Fibroblast of lung (primary cell): ENCODE measurements around the gene DCLK2. TPM values are rescaled to one million over a fixed set of nuclear protein-coding genes. Genes with fewer than 3 reads are reported as not detected.
A peak's percentile ranks its signal among the peaks of the same experiment; 100 is the strongest.

ENCODE experiments used
- DNase-seq, 2 donors: peaks; one replicate each; pipeline versions ENCODE4 v3.0.0 to v3.0.0-alpha.2; 2010; ENCODE audit warnings: low read depth in 2 of 2
- H2AFZ ChIP-seq: 2 replicates; pipeline ENCODE4 v1.5.1; 2012; ENCODE audit warnings: low read length, control low read depth, inconsistent platforms
- H3K27ac ChIP-seq: 2 replicates; pipeline ENCODE4 v1.5.1; 2011; ENCODE audit warnings: low read length, control low read depth; ENCODE audit not compliant: insufficient read depth
- H3K27me3 ChIP-seq: 2 replicates; pipeline ENCODE4 v1.5.1; 2011; ENCODE audit warnings: mild to moderate bottlenecking, low read length; ENCODE audit not compliant: control insufficient read depth, insufficient read depth
- H3K36me3 ChIP-seq: 2 replicates; pipeline ENCODE4 v1.5.1; 2011; ENCODE audit warnings: low read length; ENCODE audit not compliant: control insufficient read depth, insufficient read depth
- H3K4me1 ChIP-seq: 2 replicates; pipeline ENCODE4 v1.5.1; 2011; ENCODE audit warnings: low read length; ENCODE audit not compliant: control insufficient read depth, insufficient read depth; ENCODE audit errors: extremely low read depth
- H3K4me2 ChIP-seq: 2 replicates; pipeline ENCODE4 v1.5.1; 2011; ENCODE audit warnings: low read length, control low read depth; ENCODE audit not compliant: insufficient read depth; ENCODE audit errors: extremely low read depth
- H3K4me3 ChIP-seq, 4 experiments: fragments of 200-600 bp in 1 of 4; sonication (generic) in 1 of 4; replicated peaks in 1 of 4; 2 replicates each; pipeline ENCODE4 v1.5.1; 2011 to 2016; ENCODE audit warnings: low read length in 4 of 4, low read depth in 3 of 4, mild to moderate bottlenecking in 3 of 4, control low read depth in 2 of 4, inconsistent platforms in 1 of 4, mixed read lengths in 1 of 4; ENCODE audit not compliant: insufficient read depth in 1 of 4; ENCODE audit errors: control extremely low read depth in 1 of 4
- H3K79me2 ChIP-seq: 2 replicates; pipeline ENCODE4 v1.5.1; 2012; ENCODE audit warnings: mild to moderate bottlenecking, low read length, inconsistent platforms; ENCODE audit not compliant: control insufficient read depth, insufficient read depth
- H3K9ac ChIP-seq: 2 replicates; pipeline ENCODE4 v1.5.1; 2011; ENCODE audit warnings: mild to moderate bottlenecking, low read length, control low read depth; ENCODE audit not compliant: insufficient read depth
- H3K9me3 ChIP-seq: 2 replicates; pipeline ENCODE4 v1.5.1; 2012; ENCODE audit warnings: low read depth, low read length; ENCODE audit not compliant: control insufficient read depth, insufficient read depth
- H4K20me1 ChIP-seq: 2 replicates; pipeline ENCODE4 v1.5.1; 2011; ENCODE audit warnings: low read length; ENCODE audit not compliant: control insufficient read depth, insufficient read depth; ENCODE audit errors: extremely low read depth
- EZH2 ChIP-seq: IDR thresholded peaks from 2 replicates; pipeline ENCODE4 v1.5.1; 2012; ENCODE audit warnings: low read length, control low read depth, mild to moderate bottlenecking; ENCODE audit errors: missing control alignments
- polyA minus RNA-seq: library from RNA; depleted of rRNA, polyadenylated mRNA; stranded (reverse); fragments of >200 nt; gene quantifications from 2 replicates; pipeline ENCODE4 v1.2.3, GENCODE V29; 2011; ENCODE audit warnings: low replicate concordance
- polyA plus RNA-seq, 2 donors: library from polyadenylated mRNA; depleted of rRNA in 1 of 2; stranded (reverse) in 1 of 2; unstranded in 1 of 2; fragments of >200 nt; gene quantifications; 2 replicates each; pipeline ENCODE4 v1.2.1, GENCODE V29; 2011 to 2012; ENCODE audit warnings: missing spikeins in 1 of 2
- total RNA-seq: library from RNA; depleted of rRNA; stranded (reverse); fragments of >200 nt; gene quantifications from 2 replicates; pipeline ENCODE4 v1.2.1, GENCODE V29; 2014
- TF ChIP-seq, protein P1 (sequence below), 2 donors: IDR thresholded peaks in 1 of 2; conservative IDR thresholded peaks in 1 of 2; 1 replicate in 1 of 2; 2 replicates in 1 of 2; pipeline ENCODE4 v1.5.1; 2011 to 2012; ENCODE audit warnings: low read length in 2 of 2, control low read depth in 1 of 2, inconsistent platforms in 1 of 2, low read depth in 1 of 2, mild to moderate bottlenecking in 1 of 2

Gene DCLK2
- 3.1 and 14.0 TPM in 2 replicates for total RNA-seq
- 3.8 and 5.1 TPM in 2 replicates for polyA plus RNA-seq
- 2.8 and 4.1 TPM in 2 replicates for polyA plus RNA-seq (2012)
- polyA minus RNA-seq: 2.1 and 5.4 TPM in 2 replicates

DNA sequence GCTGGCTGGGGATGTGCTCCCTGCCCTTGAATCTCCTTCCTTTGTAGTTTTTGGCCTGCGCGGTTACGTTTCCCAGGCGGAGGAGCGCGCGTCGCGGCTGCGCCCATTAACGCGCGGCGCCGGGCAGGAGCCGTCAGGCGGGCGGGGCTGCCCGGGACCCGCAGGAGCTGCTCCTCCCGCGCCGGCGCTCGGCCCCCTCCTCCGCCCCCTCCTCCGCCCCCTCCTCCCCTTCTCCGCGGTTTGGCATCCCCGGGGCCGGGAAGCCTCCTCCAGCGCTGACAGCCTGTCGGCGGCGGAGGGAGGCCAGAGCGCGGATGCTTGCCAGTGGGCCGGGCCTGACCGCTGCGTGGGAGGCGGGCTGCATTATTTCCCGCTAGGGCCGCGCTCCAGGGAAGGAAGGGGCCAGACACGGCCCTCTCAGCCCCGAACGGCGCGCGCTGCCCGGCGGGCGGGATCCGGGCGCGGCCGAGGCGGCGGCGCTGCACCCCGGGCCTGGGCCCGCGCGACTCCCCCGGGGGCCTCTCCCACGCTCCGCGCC, at the start of gene DCLK2:
TSS of gene DCLK2 (plus strand) at position 405 of the 538 bp plus-strand sequence. CDS start 583 bp downstream, outside the sequence.
- TF ChIP-seq, protein P1, sequence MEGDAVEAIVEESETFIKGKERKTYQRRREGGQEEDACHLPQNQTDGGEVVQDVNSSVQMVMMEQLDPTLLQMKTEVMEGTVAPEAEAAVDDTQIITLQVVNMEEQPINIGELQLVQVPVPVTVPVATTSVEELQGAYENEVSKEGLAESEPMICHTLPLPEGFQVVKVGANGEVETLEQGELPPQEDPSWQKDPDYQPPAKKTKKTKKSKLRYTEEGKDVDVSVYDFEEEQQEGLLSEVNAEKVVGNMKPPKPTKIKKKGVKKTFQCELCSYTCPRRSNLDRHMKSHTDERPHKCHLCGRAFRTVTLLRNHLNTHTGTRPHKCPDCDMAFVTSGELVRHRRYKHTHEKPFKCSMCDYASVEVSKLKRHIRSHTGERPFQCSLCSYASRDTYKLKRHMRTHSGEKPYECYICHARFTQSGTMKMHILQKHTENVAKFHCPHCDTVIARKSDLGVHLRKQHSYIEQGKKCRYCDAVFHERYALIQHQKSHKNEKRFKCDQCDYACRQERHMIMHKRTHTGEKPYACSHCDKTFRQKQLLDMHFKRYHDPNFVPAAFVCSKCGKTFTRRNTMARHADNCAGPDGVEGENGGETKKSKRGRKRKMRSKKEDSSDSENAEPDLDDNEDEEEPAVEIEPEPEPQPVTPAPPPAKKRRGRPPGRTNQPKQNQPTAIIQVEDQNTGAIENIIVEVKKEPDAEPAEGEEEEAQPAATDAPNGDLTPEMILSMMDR (conservative IDR thresholded peaks at IDR 0.05 in 1 of 2, IDR thresholded peaks at IDR 0.05 in 1 of 2; ENCODE audit: low read depth in 1 of 2, low read length in 2 of 2): no peak
- TF ChIP-seq EZH2: no peak
- peak within 1 kb of the TSS; percentile 87 for H3K4me2 ChIP-seq
- H3K9ac ChIP-seq: peak within 1 kb of the TSS; percentile 69
- peaks cover 21% of the 10 kb centered on the region for H3K79me2 ChIP-seq
- peak; percentile 84 to 95 for DNase-seq
- H3K27ac ChIP-seq: peak within 1 kb of the TSS; percentile 67
- no peaks in the 10 kb centered on the region for H3K27me3 ChIP-seq
- H2AFZ ChIP-seq: peak within 1 kb of the TSS; percentile 86
- no peaks in the 10 kb centered on the region for H3K36me3 ChIP-seq
- no peaks in the 10 kb centered on the region for H3K4me1 ChIP-seq
- H3K9me3 ChIP-seq: no peaks in the 10 kb centered on the region
- no peaks in the 10 kb centered on the region for H4K20me1 ChIP-seq
- H3K4me3 ChIP-seq: peak within 1 kb of the TSS; percentile 60 to 90 (median 80)

DNA sequence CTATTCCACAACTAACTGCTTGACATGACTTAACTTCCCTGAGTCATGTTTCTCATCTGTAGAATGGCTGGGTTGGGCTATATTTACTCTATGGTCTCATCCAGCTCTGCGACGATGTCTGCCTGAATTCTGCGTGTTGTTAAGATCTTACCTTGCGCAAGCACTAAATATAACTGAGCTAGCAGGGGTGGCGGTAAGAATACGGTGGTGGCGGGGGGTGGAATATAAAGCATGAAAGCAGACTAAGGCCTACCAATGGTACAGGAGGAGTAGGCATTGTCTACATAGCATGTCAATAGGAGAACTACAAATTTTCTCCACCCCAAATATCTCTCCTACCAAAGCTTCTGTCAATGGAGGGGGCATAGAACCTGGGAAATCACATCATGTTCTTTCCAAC, 45.7 kb upstream of the DCLK2 start:
- H3K4me1 ChIP-seq: no peaks in the 10 kb centered on the region
- no peak for TF ChIP-seq EZH2
- TF ChIP-seq, protein P1 (conservative IDR thresholded peaks at IDR 0.05 in 1 of 2, IDR thresholded peaks at IDR 0.05 in 1 of 2; ENCODE audit: low read depth in 1 of 2, low read length in 2 of 2): no peak
- no peak for DNase-seq

DNA sequence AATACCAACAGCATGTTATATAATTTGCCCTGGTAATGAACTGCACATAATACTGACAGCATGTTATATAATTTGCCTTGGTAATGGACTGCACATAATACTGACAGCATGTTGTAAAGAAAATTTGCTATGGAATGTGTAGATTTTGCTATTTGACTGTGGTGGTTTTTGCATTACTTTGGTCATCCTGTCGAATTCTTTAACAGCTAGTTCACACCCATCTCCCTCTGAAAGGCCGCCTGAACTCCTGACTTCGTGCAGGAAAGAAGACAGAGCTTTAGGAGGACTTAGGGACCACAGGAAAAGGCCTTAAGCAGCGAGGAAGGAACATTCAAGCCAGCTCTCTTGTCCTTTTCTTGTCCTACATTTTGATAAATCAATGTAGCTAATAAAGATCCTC, 45.2 kb upstream of the DCLK2 start:
- no peaks in the 10 kb centered on the region for H3K9me3 ChIP-seq
- no peak overlapping the region for H2AFZ ChIP-seq
- H3K36me3 ChIP-seq: no peaks in the 10 kb centered on the region
- no peaks in the 10 kb centered on the region for H3K27me3 ChIP-seq
- H3K27ac ChIP-seq: no peak overlapping the region
- peak in 1 of 2 donors; percentile 51 for DNase-seq
- no peaks in the 10 kb centered on the region for H4K20me1 ChIP-seq
- TF ChIP-seq EZH2: no peak
- TF ChIP-seq, protein P1 (conservative IDR thresholded peaks at IDR 0.05 in 1 of 2, IDR thresholded peaks at IDR 0.05 in 1 of 2; ENCODE audit: low read depth in 1 of 2, low read length in 2 of 2): no peak
- no peak overlapping the region for H3K9ac ChIP-seq
- H3K79me2 ChIP-seq: no peaks in the 10 kb centered on the region
- H3K4me2 ChIP-seq: no peak overlapping the region
- no peak overlapping the region for H3K4me3 ChIP-seq
- no peaks in the 10 kb centered on the region for H3K4me1 ChIP-seq

More for the DNA sequence above, 45.7 kb upstream of the DCLK2 start:
- no peak overlapping the region for H3K4me2 ChIP-seq
- no peaks in the 10 kb centered on the region for H3K9me3 ChIP-seq
- H3K27me3 ChIP-seq: no peaks in the 10 kb centered on the region
- H3K36me3 ChIP-seq: no peaks in the 10 kb centered on the region
- H2AFZ ChIP-seq: no peak overlapping the region
- H4K20me1 ChIP-seq: no peaks in the 10 kb centered on the region
- no peak overlapping the region for H3K4me3 ChIP-seq
- no peak overlapping the region for H3K9ac ChIP-seq
- H3K27ac ChIP-seq: no peak overlapping the region
- H3K79me2 ChIP-seq: no peaks in the 10 kb centered on the region
